ENCODE data around the gene DDX43. TPM values are rescaled to one million over a fixed set of nuclear protein-coding genes. Genes with fewer than 3 reads are reported as not detected.

DDX43 gene
- total and polyA plus RNA-seq, 10 of the 15 experiments (the other 5 are each of a cell fraction or from before 2014, with no cell fraction given) = 0.12 TPM; not detected in 9

DNA sequence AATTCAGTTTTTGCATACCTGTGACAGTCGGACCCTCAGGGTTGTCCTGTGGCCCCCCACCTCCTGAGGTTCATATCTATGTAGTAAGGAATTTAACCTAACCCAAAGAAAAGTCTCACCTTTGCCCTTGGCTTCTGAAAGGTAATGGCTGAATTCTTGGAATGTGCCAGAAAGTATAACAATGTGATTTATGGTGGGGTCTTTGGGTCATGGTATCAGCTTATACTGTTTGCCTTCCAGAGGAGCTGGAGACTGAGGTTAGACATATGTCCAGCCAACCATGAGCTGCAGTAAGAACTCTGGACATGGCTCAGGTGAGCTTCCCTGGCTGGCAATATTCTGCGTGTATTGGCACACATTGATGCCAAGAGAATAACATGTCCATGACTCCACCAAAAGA lies 26.9 kb downstream of the DDX43 start:
- Histone ChIP-seq H4K20me1 (ENCODE audit: control insufficient read depth, insufficient read depth) (no peaks in the 10 kb centered on the region), H3K79me2 (ENCODE audit: control insufficient read depth, insufficient read depth, low read length) (no peaks in the 10 kb centered on the region), H3K9me3 (replicated peaks; ENCODE audit: control insufficient read depth, insufficient read depth, low read length) (no peaks in the 10 kb centered on the region; the same call in 2 of the 3 replicates), H3K27me3 (replicated peaks in 1 of 2; ENCODE audit: control insufficient read depth in 2 of 2, insufficient read depth in 2 of 2, low read length in 1 of 2) (no peaks in the 10 kb centered on the region), H3K4me1 (ENCODE audit: control insufficient read depth, insufficient read depth, low read length) (no peaks in the 10 kb centered on the region), H3K36me3 (ENCODE audit: control insufficient read depth in 2 of 2, insufficient read depth in 2 of 2, low read length in 1 of 2) (peaks cover 4 to 23% of the 10 kb centered on the region in 2 experiments), H2AFZ (ENCODE audit: control insufficient read depth, low read depth, low read length) (no peak overlapping the region), H3K27ac (ENCODE audit: control insufficient read depth, insufficient read depth) (no peak overlapping the region), H3K4me3 (no peak overlapping the region), H3K9ac (ENCODE audit: control insufficient read depth, insufficient read depth, low read length) (no peak overlapping the region), H3K4me2 (ENCODE audit: control insufficient read depth, insufficient read depth) (no peak overlapping the region)
- RAD21 ChIA-PET (ENCODE audit: unreplicated experiment) = no interaction called here
- intact Hi-C loops (cut with micrococcal nuclease; ENCODE audit: unreplicated experiment) (no loop called here), in situ Hi-C loops (cut with MboI) (no loop called here)
- SMC1A ChIA-PET (ENCODE audit: uncharacterized antibody, unreplicated experiment) = no interaction called here
- BruUV-seq (replicated peaks) = no TSS peak
- FAIRE-seq (no peak), DNase-seq (ENCODE audit: low read depth, low spot score) (no peak), ATAC-seq (no peak)
- CTCF ChIA-PET = no interaction called here
- POLR2A ChIA-PET = interaction anchor here (0.5 kb wide), 1 partner anchor 101 kb away, joined by 3 read pairs; no protein-coding TSS in a partner anchor
- 98% methylated on average over 2 of the region's 2 CpGs for WGBS (ENCODE audit: insufficient coverage, insufficient replicate concordance, low lambda C conversion rate, missing lambda C conversion rate)
- TF ChIP-seq FOS (IDR thresholded peaks at IDR 0.05; ENCODE audit: borderline replicate concordance, extremely low read depth, insufficient read length) (no peak), ATF7 (IDR thresholded peaks at IDR 0.05; ENCODE audit: low read depth) (no peak), RUNX3 (IDR thresholded peaks at IDR 0.05; ENCODE audit: low read length) (no peak), TCF3 (IDR thresholded peaks at IDR 0.05; ENCODE audit: borderline replicate concordance, insufficient read depth, low read depth, low read length) (no peak), ESRRA (IDR thresholded peaks at IDR 0.05; ENCODE audit: low read length) (no peak), POLR2AphosphoS2 (IDR thresholded peaks at IDR 0.05; ENCODE audit: low read depth, low read length) (no peak), RELB (IDR thresholded peaks at IDR 0.05; ENCODE audit: low read depth) (no peak), TCF7 (IDR thresholded peaks at IDR 0.05; ENCODE audit: borderline replicate concordance) (no peak), HDAC6 (IDR thresholded peaks at IDR 0.05; ENCODE audit: unreplicated experiment) (no peak), CREB1 (IDR thresholded peaks at IDR 0.05; ENCODE audit: low read depth) (no peak), ETV6 (conservative IDR thresholded peaks at IDR 0.05 in 1 of 2, IDR thresholded peaks at IDR 0.05 in 1 of 2; ENCODE audit: borderline replicate concordance in 1 of 2, low read depth in 1 of 2) (no peak)
- TF ChIP-seq, protein P1, sequence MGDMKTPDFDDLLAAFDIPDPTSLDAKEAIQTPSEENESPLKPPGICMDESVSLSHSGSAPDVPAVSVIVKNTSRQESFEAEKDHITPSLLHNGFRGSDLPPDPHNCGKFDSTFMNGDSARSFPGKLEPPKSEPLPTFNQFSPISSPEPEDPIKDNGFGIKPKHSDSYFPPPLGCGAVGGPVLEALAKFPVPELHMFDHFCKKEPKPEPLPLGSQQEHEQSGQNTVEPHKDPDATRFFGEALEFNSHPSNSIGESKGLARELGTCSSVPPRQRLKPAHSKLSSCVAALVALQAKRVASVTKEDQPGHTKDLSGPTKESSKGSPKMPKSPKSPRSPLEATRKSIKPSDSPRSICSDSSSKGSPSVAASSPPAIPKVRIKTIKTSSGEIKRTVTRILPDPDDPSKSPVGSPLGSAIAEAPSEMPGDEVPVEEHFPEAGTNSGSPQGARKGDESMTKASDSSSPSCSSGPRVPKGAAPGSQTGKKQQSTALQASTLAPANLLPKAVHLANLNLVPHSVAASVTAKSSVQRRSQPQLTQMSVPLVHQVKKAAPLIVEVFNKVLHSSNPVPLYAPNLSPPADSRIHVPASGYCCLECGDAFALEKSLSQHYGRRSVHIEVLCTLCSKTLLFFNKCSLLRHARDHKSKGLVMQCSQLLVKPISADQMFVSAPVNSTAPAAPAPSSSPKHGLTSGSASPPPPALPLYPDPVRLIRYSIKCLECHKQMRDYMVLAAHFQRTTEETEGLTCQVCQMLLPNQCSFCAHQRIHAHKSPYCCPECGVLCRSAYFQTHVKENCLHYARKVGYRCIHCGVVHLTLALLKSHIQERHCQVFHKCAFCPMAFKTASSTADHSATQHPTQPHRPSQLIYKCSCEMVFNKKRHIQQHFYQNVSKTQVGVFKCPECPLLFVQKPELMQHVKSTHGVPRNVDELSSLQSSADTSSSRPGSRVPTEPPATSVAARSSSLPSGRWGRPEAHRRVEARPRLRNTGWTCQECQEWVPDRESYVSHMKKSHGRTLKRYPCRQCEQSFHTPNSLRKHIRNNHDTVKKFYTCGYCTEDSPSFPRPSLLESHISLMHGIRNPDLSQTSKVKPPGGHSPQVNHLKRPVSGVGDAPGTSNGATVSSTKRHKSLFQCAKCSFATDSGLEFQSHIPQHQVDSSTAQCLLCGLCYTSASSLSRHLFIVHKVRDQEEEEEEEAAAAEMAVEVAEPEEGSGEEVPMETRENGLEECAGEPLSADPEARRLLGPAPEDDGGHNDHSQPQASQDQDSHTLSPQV (IDR thresholded peaks at IDR 0.05) = no peak
- TF ChIP-seq, protein P2, sequence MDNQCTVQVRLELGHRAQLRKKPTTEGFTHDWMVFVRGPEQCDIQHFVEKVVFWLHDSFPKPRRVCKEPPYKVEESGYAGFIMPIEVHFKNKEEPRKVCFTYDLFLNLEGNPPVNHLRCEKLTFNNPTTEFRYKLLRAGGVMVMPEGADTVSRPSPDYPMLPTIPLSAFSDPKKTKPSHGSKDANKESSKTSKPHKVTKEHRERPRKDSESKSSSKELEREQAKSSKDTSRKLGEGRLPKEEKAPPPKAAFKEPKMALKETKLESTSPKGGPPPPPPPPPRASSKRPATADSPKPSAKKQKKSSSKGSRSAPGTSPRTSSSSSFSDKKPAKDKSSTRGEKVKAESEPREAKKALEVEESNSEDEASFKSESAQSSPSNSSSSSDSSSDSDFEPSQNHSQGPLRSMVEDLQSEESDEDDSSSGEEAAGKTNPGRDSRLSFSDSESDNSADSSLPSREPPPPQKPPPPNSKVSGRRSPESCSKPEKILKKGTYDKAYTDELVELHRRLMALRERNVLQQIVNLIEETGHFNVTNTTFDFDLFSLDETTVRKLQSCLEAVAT (IDR thresholded peaks at IDR 0.05) = no peak
- TF ChIP-seq, protein P3, sequence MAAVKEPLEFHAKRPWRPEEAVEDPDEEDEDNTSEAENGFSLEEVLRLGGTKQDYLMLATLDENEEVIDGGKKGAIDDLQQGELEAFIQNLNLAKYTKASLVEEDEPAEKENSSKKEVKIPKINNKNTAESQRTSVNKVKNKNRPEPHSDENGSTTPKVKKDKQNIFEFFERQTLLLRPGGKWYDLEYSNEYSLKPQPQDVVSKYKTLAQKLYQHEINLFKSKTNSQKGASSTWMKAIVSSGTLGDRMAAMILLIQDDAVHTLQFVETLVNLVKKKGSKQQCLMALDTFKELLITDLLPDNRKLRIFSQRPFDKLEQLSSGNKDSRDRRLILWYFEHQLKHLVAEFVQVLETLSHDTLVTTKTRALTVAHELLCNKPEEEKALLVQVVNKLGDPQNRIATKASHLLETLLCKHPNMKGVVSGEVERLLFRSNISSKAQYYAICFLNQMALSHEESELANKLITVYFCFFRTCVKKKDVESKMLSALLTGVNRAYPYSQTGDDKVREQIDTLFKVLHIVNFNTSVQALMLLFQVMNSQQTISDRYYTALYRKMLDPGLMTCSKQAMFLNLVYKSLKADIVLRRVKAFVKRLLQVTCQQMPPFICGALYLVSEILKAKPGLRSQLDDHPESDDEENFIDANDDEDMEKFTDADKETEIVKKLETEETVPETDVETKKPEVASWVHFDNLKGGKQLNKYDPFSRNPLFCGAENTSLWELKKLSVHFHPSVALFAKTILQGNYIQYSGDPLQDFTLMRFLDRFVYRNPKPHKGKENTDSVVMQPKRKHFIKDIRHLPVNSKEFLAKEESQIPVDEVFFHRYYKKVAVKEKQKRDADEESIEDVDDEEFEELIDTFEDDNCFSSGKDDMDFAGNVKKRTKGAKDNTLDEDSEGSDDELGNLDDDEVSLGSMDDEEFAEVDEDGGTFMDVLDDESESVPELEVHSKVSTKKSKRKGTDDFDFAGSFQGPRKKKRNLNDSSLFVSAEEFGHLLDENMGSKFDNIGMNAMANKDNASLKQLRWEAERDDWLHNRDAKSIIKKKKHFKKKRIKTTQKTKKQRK (IDR thresholded peaks at IDR 0.05; ENCODE audit: low read depth, low read length) = no peak
